ENCODE results near the gene SPOCK2.

DNA sequence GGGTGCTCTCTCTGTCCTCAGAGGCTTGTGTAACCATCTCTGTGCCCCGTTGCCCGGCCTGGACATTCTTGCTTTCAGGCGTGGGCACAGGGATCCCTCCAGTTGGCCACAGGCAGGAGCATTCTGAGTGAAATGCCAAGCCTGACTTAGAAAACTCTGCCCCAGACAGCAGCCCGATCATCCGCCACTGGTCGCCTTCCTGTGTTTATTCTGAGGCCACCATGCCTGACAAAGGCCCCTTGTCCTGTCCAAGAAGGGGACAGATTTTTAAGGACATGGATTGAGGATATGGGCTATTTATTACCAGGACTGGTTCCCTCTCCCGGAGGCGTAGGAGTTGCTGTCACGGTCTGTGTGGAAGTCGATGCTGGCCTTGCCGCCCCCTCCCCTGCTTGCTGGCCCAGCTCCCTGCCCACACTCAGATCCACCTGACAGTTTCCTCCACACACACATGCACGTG, 54.3 kb downstream of the SPOCK2 start:
- TF ChIP-seq, protein P1, sequence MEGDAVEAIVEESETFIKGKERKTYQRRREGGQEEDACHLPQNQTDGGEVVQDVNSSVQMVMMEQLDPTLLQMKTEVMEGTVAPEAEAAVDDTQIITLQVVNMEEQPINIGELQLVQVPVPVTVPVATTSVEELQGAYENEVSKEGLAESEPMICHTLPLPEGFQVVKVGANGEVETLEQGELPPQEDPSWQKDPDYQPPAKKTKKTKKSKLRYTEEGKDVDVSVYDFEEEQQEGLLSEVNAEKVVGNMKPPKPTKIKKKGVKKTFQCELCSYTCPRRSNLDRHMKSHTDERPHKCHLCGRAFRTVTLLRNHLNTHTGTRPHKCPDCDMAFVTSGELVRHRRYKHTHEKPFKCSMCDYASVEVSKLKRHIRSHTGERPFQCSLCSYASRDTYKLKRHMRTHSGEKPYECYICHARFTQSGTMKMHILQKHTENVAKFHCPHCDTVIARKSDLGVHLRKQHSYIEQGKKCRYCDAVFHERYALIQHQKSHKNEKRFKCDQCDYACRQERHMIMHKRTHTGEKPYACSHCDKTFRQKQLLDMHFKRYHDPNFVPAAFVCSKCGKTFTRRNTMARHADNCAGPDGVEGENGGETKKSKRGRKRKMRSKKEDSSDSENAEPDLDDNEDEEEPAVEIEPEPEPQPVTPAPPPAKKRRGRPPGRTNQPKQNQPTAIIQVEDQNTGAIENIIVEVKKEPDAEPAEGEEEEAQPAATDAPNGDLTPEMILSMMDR (IDR thresholded peaks at IDR 0.05): no peak
- no peak for TF ChIP-seq EP300 (IDR thresholded peaks at IDR 0.05)
